Measurements from ENCODE around the gene PLA2G12A.

The PLA2G12A gene

DNA sequence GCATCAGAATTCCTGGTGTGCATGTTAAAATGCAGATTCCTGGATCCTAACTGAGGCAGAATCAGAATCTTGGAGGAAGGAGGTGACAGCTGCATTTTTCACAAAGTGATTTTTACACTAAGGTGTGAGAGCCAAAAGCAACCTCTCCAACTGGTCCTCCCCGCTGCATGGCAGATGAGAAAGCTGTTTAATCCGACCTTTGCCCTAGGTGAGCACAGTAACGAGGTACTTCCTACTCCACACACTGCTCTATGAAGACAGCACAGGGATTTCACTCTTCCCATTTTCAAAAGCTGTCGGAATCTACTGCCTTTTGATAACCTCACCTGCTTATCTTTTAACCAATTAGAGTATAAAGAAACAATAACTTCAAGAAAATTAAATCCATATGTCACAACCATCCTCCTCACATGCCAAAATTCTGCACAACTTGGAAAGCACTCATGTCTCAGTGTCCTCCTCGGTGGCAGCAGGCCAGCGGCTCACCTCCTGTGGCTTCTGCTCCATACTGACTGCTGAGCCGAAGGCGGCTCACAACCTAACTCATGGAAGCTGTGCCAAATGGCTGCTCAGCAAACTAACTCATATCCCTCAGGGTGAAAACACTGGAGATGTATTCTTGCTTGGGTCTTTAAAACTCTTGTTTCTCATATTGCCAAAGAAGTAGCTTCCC lies 30.2 kb downstream of the PLA2G12A start:
- TF ChIP-seq, protein P1, sequence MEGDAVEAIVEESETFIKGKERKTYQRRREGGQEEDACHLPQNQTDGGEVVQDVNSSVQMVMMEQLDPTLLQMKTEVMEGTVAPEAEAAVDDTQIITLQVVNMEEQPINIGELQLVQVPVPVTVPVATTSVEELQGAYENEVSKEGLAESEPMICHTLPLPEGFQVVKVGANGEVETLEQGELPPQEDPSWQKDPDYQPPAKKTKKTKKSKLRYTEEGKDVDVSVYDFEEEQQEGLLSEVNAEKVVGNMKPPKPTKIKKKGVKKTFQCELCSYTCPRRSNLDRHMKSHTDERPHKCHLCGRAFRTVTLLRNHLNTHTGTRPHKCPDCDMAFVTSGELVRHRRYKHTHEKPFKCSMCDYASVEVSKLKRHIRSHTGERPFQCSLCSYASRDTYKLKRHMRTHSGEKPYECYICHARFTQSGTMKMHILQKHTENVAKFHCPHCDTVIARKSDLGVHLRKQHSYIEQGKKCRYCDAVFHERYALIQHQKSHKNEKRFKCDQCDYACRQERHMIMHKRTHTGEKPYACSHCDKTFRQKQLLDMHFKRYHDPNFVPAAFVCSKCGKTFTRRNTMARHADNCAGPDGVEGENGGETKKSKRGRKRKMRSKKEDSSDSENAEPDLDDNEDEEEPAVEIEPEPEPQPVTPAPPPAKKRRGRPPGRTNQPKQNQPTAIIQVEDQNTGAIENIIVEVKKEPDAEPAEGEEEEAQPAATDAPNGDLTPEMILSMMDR (IDR thresholded peaks at IDR 0.05; ENCODE audit: control insufficient read depth, insufficient read depth, low read depth, low read length, missing control alignments), result no peak
- H3K4me3 ChIP-seq (ENCODE audit: control insufficient read depth, low read depth, low read length), result no peak overlapping the region
- no peak for DNase-seq (ENCODE audit: low read depth)

DNA sequence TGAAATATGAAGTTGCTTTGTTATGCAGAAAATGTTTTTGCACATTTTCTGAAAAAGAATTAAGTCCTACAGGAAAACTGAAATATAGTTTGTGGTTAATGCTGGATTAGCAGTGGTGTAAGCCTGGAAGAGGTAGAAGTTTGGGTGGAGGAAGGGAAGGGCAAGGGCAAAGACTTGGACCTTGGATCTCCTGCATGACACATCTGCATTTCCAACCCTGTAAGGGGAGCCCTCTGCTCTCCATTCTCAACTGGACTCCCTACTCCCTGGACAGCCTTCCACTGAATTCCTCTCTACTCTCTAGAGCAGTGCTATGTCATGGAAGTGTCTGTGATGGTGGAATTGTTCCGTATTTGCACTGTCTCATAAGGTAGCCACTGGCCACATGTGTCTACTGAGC lies 31.2 kb downstream of the PLA2G12A start:
- TF ChIP-seq, protein P1 (IDR thresholded peaks at IDR 0.05; ENCODE audit: control insufficient read depth, insufficient read depth, low read depth, low read length, missing control alignments), result no peak
- H3K4me3 ChIP-seq (ENCODE audit: control insufficient read depth, low read depth, low read length), result no peak overlapping the region
- DNase-seq (ENCODE audit: low read depth), result no peak

DNA sequence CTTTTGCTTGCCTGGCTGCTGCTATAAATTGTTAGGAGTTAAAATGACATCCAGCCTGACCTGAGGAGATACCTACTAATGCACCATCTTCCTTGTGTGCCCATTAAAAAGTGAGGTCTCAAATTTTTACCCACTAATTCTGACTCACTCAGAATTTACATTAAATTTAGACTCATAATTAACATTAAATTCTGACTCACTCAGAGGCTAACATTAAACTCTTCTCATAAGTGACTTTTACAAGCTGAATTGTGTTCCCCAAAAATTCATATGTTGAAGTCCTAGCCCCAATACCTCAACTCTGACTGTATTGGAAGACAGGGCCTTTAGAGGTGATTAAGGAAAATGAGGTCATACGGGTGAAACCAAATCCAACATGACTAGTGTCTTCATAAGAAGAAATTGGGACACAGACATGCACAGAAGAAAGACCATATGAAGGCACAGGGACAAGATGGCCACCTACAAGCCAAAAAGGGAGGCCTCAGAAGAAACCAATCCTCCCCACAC lies 38.4 kb downstream of the PLA2G12A start:
- TF ChIP-seq, protein P1 (IDR thresholded peaks at IDR 0.05; ENCODE audit: control insufficient read depth, insufficient read depth, low read depth, low read length, missing control alignments), result no peak
- DNase-seq (ENCODE audit: low read depth), result no peak
- H3K4me3 ChIP-seq (ENCODE audit: control insufficient read depth, low read depth, low read length), result no peak overlapping the region

DNA sequence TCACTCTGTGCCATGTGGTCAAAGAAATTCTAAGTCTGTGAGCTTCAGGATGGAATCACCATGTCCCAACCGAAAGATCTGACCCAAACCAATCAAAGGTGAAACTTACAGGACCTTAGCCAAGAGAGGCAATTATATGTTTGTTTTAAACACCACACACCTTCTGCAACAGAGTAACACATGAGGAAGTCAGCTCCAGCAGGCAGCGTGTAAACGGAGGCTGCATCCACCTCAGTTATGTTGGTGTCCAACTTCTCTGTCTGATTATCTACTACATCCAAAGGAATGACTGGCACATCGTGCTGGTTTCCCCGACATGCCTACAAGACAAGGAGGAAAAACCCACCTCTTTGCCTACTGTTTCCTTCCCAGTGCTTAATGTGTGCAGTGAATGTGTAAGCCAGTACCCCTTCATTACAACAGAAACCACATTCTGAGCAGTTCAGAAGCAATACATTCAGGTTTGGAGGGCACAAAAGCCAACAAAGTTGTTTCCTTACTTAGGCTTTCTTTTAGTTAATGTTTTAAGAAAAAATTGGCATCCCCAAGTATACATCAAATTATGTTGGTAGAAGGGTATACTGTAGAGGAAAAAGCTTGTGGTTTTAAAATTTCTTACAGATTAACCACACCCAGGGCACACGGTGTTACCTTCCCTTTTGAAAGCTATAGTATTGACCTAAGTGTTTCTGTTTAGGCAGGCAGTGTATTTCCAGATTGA lies 39.0 kb downstream of the PLA2G12A start:
- DNase-seq (ENCODE audit: low read depth), result no peak
- no peak overlapping the region for H3K4me3 ChIP-seq (ENCODE audit: control insufficient read depth, low read depth, low read length)
- TF ChIP-seq, protein P1 (IDR thresholded peaks at IDR 0.05; ENCODE audit: control insufficient read depth, insufficient read depth, low read depth, low read length, missing control alignments), result no peak

DNA sequence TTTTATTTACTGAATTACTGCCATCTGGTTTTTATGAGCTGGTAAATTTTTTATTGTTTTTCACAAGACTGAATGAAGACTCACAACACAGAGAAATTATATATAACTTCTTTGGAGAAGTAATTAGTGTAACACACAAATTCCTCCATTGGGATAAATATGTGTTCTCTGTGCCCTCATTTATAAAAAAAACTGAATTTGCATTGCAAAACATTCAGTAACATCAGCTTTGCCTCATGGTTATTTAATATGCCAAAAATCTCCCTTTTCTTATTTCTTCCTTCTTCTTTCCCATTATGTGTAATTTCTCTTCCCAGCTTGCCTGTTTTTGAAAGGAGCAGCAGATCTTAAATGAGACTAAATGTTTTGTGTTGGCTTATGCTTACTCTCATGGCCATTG lies 45.1 kb downstream of the PLA2G12A start:
- H3K4me3 ChIP-seq (ENCODE audit: control insufficient read depth, low read depth, low read length), result no peak overlapping the region
- no peak for DNase-seq (ENCODE audit: low read depth)
- TF ChIP-seq, protein P1 (IDR thresholded peaks at IDR 0.05; ENCODE audit: control insufficient read depth, insufficient read depth, low read depth, low read length, missing control alignments), result no peak

DNA sequence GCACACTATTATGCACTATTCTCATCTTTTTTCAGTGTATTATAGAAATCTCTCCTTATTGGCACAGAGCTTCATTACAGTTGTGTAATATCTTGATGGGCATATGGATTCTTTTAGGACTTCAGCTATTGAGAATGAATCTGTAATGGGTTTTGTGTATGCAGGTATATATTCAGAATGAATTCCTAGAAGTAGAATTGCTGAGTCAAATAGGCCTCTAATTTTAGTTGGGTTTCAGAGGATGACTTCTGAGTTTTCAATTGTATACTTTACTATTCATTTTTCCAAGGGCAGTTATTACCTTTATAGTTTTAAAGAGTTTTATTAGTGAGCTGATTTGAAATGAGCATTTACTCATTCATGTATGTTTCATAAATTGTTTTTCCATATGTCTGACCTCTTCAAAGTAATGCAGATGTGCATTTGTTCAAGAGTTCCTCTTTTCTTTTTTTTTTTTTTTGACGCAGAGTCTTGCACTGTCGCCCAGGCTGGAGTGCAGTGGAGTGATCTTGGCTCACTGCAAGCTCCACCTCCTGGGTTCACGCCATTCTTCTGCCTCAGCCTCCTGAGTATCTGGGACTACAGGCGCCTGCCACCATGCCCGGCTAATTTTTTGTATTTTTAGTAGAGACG lies 46.1 kb downstream of the PLA2G12A start:
- no peak for DNase-seq (ENCODE audit: low read depth)
- TF ChIP-seq, protein P1 (IDR thresholded peaks at IDR 0.05; ENCODE audit: control insufficient read depth, insufficient read depth, low read depth, low read length, missing control alignments), result no peak
- H3K4me3 ChIP-seq (ENCODE audit: control insufficient read depth, low read depth, low read length), result no peak overlapping the region
